Suppressor macrophage (primary cell): ENCODE measurements around the gene FAH.
A peak's percentile ranks its signal among the peaks of the same experiment; 100 is the strongest.

Source experiments
- DNase-seq, 4 experiments: peaks; one replicate each; pipeline ENCODE4 v3.0.0-alpha.2; 2020 to 2022

FAH gene

GRCh38 chr15:80202016-80202315 lies 49.2 kb downstream of the FAH start:
- no peak for DNase-seq

GRCh38 chr15:80202641-80203360 lies 50.0 kb downstream of the FAH start:
- DNase-seq, result no peak

GRCh38 chr15:80203361-80203885 lies 50.6 kb downstream of the FAH start:
- DNase-seq, result no peak

- DNase-seq, result no peak
Measured at GRCh38 chr15:80204231-80204630, 51.4 kb downstream of the FAH start.

GRCh38 chr15:80207887-80208286 lies 55.1 kb downstream of the FAH start:
- no peak for DNase-seq

- no peak for DNase-seq
Measured at GRCh38 chr15:80208758-80209734, 56.2 kb downstream of the FAH start.

GRCh38 chr15:80210611-80211573 lies 58.1 kb downstream of the FAH start:
- peak; percentile 20 to 58 (median 36) for DNase-seq

- DNase-seq, result no peak
Measured at GRCh38 chr15:80211976-80212375, 59.2 kb downstream of the FAH start.

GRCh38 chr15:80214910-80215309 lies 62.1 kb downstream of the FAH start:
- DNase-seq, result no peak

GRCh38 chr15:80216141-80216540 lies 63.3 kb downstream of the FAH start:
- DNase-seq, result no peak

GRCh38 chr15:80216911-80217310 lies 64.1 kb downstream of the FAH start:
- no peak for DNase-seq

GRCh38 chr15:80217327-80217900 lies 64.6 kb downstream of the FAH start:
- no peak for DNase-seq

GRCh38 chr15:80219955-80220354 lies 67.2 kb downstream of the FAH start:
- DNase-seq, result no peak

- peak in 2 of 4 experiments; percentile 13 to 22 for DNase-seq
Measured at GRCh38 chr15:80228959-80229610, 76.3 kb downstream of the FAH start.

GRCh38 chr15:80231371-80231770 lies 78.6 kb downstream of the FAH start:
- no peak for DNase-seq

GRCh38 chr15:80233581-80233980 lies 80.8 kb downstream of the FAH start:
- no peak for DNase-seq

GRCh38 chr15:80234883-80235282 lies 82.1 kb downstream of the FAH start:
- DNase-seq, result peak; percentile 50 to 75 (median 65)
